ENCODE measurements around the gene NCK2.
"Not testable (repeated sequence)": the region's sequence is repeated elsewhere in the genome, so short reads cannot be mapped to it uniquely, and the experiment has no call there.

The NCK2 gene

DNA sequence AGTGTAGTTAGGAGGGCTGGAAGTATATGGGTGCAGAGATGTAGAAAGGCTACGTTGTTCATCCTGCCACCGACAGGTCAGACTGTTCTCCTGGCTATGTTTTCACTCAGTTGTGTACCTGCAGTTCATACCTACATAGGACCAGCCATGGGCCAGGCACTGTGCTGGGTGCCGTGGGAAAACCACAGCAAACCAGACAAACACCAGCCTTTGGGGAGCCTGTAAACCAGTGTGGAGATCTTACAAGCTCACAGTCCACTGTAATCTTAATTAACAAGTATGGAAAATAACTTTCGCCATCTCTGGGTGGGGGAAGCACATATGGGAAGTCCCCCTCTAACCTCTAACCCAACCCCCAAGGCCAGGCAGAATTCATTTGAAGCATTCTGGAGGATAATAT lies 12.7 kb downstream of the NCK2 start:
- DNase-seq = no peak

DNA sequence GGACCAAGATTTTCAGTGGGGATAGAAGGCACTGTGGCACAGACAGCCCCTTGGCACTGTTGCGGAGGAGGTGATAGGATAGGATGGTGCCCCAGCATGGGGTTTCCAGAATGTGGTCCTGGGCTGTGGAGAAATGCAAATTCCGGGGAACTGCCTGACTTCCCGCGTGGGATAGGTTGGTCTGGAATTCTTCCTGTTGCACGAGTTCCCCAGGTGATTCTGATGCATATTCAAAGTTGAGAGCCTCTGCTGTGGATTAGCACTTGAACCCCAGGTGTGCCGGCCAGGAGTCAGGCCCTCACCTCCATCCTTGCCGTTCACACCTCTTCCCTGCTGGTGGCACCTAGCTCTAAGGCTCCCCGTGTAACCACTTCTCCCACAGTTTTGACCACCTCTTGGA lies 15.5 kb downstream of the NCK2 start:
- DNase-seq = no peak

DNA sequence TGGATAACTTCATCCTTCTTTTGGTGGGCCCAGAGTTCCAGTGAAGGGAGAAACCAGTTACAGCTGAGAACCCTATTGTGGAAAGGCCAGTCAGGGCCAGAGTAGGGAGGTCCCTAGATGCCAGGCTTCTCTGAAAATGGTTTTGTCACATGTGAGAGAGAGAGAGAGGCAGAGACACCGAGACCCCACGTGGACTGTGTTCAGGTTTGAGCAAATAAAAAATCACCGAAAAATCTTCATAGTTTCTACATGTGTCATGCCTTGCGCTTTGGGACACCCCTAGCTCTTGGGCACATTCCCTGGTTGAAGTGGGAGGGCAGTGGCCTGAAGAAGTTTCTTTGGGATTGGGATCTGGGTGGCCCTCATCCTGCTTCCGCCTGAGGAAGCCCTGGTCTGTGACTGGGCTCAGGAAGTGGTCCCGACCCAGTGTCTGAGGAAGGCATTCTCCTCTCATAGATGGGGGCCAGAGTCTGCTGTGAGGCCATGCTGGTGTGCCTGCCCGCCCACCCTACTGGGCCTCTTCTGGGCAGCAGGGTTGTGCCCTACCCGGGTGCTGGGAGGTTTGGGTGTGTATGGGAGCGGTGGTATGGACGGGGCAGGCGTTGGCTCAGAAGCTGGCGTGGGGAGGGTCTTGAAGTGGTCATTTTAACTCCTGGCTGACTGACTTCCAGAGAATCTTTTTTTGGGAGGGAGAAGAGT lies 16.1 kb downstream of the NCK2 start:
- DNase-seq = no peak

DNA sequence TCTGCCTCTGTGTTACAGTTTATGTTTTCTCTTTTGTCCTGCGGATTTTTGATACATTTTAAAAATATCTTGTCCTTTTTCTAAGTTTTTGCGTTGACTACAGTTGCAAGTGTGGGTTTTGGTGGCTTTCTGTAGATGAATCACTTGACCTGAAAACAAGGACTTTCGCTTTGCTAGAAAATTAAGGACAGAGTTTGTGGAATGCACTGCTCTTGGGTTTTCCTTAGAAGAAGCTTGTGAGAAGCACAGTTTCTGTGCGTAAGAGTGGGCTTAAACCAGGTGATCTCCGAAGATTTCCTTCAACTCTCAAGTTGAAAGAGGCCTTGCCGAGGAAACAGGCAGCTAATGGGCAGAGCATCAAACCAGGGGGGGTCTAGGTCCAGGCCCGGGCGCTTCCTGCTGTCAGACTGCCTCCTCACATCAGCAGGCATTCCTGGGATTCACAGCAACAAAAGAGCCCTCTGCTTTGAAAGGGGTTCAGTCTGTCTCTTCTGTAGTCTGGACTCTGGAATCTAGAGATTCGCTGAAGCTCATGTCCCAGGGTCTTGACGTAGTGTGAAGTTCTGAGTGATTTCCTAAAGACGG lies 17.3 kb downstream of the NCK2 start:
- DNase-seq = no peak

DNA sequence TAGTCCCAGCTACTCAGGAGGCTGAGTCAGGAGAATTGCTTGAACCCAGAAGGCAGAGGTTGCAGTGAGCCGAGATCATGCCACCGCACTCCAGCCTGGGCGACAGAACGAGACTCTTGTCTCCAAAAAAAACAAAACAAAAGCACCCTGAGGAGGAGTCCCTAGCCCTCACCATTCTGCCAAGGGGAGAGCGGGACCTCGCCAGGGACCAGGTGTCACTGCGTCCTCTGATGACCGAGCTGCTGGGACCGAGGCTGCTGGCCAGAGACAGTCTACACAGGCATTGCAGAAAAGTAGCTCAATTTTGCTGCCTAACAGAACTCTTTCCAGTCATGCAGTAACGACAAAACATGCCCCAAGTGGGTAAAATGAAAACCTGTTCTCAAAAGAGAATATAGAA lies 18.4 kb downstream of the NCK2 start:
- DNase-seq = no peak

DNA sequence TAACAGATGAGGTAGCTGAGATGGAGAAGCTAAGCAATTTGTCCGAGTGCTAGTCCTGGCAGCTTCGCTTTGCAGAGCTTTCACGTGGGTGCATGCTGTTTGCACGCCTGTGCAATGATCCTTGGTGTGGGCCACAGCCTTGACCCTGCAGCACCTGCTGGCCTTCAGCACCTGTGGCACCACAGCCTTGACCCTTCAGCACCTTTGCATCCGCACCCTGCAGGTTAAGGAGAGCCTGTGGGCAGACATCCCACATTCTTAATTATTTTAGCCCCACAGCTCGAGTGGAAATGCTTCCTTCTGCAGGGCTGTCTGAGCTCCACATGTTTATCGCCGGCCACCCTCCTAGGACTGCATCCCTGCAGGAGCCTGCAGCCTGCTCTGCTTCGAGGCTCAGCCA lies 19.3 kb downstream of the NCK2 start:
- DNase-seq = no peak

DNA sequence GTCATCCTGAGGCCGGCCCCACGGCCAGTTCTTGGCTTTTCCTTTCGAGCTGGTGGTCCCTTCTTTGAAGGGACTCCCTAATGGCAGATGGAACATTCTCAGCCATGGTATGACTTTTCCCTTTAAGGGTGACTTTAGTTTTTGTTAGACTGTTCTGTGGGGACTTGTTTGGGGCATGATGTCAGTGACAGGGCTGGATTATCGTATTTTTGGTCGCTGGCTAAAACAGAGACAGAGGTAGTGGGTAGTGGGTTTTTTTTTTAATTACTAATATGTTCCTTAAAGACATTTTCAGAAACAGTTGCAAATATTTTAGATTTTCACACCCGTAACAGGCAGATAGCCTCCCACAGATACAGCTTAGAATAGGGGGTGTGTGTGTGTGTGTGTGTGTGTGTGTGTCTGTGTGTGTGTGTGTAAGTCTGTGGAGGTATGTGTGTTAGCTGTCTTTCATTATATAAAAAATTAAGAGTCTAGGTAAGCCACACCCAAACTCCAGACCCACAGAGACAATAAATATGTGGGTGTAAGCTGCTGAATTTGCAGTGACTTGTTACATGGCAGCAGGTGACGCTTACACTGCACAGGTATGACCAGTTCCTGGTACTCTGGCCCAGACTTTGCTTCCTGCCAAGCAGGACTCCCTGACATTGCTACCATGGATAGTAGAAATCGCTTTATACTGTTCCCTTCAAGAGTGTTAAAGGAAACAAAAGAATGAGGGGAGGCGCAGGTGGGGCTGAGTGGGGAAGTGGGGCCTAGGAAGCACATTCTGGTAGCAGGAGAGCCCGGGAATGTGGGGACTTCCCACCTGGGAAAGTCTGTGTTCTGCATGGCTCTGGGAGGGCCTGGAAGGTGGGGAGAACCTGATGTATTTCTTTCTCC lies 20.9 kb downstream of the NCK2 start:
- no peak for DNase-seq

DNA sequence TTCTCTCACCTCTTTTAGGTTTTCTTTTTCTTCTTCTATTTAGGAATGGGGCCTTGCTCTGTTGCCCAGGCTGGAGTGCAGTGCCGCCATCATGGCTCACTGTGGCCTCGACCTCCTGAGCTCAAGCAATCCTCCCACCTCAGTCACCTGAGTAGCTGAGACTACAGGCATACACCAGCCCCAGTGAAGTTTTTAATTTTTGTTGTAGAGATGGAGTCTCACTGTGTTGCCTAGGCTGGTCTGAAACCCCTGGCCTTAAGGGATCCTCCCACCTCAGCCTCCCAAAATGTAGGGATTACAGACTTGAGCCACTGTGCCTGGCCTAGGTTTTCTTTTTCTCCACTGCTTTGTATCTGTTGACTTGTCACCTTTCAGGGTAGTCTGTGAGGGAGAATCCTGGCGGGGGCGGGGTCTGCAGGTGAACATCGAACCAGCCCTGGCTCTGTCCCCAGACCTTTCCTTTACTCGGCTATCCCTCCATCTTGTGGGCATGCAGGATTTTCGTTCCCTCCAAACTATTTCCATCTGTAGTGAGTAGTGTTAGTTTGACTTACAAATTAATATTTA lies 21.7 kb downstream of the NCK2 start:
- DNase-seq = no peak

DNA sequence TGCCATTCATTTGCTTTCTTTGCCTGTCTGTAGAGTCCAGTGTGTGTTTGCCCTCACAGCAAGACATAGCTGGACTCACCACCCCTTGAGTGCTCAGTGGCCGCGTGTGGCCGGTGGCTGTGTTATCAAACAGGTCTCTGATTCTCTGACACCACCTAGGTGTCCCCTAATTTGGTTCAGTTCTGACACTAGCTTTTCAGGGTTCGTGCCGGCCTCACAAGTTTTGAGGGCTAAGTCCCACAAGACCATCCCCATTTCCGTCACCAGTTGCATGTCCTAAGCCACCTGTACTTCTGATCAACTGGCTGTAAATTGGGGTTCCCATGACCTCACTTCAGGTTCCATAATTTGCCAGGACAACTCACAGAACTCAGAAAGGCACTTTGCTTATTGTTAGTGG lies 23.5 kb downstream of the NCK2 start:
- no peak for DNase-seq

DNA sequence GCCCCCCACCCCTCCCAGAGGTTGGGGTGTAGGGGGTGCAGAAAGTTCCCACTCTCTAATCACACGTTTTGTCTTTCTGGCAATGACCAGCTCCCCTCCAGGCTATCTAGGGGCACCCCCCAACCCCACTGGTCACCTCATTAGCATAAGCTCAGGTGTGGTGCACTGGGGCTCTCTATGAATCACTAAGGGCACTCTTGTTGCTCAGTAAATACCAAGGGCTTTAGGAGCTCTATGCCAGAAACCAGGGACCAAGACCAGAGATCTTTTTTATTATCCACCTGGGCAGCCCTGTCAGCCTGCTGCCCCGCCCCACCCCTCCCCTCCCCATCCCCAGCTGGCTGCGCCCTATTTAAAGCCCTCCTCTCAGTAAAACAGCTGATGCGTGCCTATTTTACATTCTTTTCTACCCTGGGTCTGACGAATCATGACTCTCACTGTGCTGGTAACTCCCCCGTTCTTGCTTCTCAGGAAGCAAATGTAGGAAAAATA lies 24.3 kb downstream of the NCK2 start:
- no peak for DNase-seq

DNA sequence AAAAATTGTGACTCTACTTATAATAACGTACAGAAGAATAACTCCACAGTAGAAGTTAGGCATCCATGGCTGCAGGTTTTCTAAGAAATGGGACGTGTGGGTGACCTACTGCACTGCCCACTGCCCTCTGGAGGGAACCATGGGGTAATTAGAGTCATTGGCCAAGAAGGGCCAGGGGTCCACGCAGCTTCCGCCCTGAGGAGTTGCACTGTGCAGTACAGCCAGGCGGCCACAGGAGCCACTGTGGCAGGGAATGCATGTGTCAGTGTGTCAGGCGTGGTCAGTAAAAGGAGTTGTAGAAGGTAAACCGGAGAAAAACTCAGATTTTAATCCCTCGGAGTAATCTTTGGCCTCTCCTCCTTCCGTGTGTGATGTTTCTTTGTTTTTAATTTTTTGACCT lies 24.8 kb downstream of the NCK2 start:
- no peak for DNase-seq

DNA sequence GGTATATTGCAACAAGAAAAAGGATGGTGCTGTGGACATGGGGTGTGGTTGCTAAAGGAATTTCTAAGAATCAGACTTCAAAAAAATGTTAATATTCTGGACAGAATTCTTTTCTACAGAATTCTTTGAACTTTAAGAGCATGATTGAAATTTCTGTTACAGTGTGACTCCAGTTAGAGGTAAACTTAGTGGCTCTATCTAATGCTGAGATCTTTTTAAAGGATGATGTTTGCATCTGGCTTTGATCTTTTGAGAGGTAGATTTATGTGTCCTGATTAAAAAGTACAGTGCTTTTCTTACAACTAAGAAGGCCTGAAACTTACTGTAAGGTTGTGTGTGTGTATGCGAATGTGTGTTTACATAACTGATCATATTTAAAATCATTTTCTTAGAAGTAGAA lies 25.4 kb downstream of the NCK2 start:
- DNase-seq = no peak

DNA sequence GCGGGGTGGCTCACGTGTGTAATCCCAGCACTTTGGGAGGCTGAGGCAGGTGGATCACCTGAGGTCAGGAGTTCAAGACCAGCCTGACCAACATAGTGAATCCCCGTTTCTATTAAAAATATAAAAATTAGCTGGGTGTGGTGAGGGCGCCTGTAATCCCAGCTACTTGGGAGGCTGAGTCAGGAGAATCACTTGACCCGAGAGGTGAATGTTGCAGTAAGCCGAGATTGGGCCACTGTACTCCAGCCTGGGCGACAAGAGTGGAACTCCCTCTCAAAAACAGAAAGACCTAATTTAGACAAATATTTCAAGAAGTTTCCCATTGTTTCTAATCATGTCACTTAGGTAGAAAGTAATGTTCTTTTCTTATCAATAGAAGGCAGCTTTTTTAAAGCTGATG lies 26.6 kb downstream of the NCK2 start:
- not testable (repeated sequence) for DNase-seq

DNA sequence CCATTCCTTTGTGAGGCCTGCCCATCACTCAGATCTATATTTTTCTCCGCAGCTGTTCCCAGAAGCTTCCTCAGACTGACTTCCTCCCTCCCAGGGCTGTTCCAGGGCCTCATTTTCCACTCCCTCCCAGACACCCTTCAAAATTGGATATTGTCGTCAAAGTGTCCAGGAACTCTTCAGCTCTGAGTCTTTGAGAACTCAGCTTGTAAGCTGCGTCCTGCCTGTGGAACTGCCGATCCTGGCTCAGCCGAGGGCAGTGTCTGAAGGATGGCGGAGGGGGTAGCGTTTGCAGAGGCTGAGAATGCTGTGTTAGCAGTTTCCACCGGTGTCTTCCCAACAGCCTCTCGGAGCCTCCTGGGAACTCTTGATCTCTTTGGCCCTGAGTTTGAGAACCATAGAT lies 27.1 kb downstream of the NCK2 start:
- DNase-seq = no peak

DNA sequence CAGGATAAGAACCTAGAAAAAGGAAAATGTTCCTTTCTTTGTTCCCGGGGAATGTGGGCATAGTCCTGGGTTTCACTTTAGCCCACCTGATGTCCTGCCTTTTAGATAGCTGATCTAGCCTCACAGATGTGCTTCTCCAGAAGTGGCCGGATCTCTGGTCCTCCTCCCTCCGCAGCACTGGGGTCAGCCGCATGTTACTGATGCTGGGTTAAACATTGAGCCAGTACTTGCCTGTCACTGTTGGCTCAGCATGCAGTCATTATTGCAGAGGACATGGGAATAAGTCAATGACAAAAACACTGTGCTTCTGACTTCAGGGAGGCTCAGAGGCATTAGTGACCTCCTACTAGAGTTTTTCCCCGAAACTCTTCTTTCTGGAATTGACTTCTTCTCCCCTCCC lies 27.6 kb downstream of the NCK2 start:
- DNase-seq = no peak

DNA sequence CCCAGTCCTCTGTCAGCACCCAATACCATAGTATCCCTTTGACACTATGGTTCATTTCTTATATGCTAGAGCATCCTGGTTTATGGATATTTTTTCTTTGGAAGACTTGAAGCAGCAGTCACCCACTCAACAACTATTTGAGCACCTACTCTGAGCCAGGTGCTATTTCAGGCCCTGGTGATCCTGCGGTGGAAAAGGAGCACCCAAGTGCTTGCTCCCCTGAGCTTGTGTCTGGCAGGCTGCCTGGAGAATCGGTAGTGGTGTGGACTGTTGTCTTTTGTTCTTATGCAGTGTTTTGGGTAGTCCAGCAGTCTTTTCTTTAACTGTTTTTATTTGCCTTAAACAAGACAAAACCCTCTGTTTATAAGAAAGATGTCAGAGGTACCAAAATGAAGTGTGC lies 28.9 kb downstream of the NCK2 start:
- DNase-seq = no peak

DNA sequence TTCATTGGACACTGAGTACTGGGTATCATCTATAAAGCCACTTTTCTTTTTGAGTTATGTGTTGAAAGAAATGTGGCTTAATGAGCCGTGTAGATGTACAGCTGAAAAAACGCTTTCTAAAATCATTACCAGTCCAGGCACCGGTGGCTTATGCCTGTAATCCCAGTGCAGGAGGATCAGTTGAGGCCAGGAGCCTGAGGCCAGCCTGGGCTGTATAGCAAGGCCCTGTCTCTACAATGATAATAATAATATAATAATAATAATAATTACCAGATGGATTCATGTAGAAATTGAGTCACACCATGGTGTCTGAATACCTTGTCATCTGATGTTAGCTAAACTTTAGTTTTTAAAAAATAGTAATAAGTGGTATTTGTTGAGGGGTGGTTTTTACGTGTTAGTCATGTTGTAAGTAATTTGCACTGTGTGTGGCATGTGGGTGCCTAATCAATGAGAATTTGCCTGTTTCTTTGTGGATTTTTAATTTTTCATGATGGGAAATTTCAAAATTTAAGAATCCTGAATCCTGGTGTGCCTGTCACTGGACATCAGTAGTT lies 30.1 kb downstream of the NCK2 start:
- no peak for DNase-seq

DNA sequence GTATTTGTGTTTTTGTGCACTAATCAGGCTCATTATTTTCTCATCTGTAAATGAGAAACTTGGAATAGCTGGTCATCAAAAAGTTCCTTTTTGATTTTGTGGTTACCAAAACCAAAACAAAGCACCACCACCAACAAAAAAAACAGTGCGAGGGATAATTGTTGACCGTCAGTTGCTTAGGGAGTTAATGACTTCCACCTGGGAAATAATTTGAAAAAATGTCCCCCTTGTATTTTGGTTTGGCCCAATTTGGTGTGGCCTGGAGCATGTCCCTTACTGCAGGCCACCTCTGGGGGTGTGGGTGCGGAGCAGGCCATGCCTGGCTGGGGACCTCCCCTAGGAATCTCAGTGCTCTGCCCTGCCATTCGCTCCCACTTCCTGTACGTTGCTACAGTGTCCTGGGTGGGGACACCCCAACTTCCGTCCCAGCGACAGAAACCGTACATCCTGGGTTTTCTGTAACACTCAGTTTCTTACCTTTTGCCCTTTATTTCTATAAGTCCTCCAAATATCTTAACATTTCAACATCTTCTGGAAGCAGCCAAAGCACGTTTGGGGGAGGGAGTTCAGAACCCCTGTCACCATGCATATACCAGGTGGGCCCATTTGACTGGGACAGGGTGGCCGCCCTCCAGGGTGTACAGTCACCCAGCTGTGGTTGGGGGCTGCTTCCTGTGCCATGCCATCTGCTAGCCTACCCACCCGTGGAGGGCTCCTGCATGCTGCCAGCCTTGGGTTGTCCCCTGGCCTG lies 31.3 kb downstream of the NCK2 start:
- no peak for DNase-seq

DNA sequence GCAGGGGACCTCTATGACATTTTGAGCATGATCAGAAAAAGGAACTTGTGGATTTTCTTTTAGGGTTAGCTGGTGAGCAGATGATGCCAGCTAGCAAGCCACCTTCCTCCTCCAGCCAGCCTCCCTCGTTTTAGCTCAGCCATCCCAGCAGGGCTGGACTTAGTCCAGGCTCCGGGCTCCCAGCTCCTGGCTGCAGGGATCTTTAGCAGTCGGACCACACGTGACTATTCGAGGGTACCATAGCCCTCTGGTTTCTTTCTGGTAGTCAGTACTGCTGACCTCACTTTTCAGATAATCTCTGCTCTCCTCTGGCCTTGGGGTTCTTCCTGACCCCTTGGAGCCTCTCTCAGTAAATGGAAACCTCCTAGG lies 31.8 kb downstream of the NCK2 start:
- no peak for DNase-seq

DNA sequence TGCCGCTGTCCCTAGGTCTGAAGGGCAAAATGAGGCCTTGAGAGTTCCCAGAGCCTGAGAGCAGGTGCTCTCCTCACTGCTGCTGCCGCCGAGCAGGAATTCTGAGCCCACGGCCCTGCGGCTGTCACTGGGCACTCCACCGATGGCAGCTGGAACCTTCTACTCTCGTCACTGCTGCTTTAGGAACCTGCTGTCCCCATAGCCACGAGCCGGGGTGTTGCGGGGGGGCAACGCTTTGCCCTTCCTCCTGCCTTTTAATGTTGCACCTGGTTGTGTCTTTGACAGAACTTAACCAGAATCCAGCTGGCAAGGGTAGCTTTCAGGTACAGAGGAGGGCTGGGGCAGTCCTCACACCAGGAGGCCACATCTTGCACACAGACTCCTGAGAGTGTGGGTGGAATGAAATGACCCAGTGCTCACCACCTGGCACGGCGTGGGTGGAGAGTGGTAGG lies 32.3 kb downstream of the NCK2 start:
- DNase-seq = no peak

DNA sequence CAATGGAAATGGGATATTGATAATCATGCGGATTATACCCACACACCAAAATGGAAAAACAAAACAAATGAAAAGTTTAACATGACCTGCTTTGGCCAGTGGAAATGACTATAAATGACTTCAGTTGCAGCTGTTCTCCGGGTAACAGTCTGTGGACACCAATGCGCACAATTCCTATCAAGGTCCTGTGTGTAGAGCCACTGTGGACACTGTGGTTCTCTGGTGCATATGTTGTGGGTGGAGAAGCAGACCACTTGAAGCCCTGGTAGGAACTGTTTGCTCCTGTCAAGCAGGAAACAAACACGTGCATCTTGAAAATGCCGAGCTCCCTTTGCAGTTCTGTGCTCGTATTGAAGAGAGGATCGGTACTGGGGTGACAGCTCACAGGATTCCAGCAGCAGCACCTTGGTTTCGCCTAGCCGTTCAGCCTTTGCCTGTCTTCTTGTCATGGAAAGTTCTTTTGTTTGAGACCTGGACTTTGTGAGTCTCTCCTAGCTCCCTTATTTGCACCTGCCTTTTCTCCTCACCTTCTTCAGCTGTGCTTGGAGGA lies 32.9 kb downstream of the NCK2 start:
- no peak for DNase-seq

DNA sequence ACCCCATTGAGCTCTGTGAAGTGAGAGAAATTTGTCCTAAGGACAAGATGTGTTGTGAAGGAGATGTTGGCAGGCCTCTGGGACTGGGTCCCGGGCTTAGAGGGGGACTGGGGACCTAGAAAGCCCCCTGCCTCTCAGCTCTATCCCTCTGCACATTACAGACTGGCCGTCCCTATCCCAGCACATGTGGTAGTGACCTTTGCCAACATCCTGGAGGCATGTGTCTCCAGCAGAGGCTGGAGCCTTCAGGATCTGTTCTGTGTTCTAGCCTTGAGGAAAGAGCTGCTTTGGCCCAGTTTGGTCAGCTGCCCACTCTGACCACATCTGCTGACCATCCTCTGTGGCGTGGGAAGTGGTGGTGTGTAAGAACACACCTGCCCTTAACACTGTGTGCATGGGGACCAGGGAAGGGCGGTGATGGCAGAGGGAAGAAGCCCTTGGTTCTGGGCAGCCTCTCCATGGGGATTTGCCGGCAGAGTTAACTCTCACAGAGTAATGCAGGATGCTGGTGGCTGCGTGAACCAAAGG lies 33.4 kb downstream of the NCK2 start:
- no peak for DNase-seq

Measured in DMS 273 treated with DMSO at 0.1 percent for 48 hours (cell line).